Raji (cell line): ENCODE measurements around the gene CLASP1.

ENCODE experiments used
- POLR2A ChIP-seq: IDR thresholded peaks from 2 replicates; pipeline ENCODE4 v1.6.1; 2011; ENCODE audit warnings: low read depth, low read length, control low read depth; ENCODE audit not compliant: insufficient read depth

Gene CLASP1

DNA sequence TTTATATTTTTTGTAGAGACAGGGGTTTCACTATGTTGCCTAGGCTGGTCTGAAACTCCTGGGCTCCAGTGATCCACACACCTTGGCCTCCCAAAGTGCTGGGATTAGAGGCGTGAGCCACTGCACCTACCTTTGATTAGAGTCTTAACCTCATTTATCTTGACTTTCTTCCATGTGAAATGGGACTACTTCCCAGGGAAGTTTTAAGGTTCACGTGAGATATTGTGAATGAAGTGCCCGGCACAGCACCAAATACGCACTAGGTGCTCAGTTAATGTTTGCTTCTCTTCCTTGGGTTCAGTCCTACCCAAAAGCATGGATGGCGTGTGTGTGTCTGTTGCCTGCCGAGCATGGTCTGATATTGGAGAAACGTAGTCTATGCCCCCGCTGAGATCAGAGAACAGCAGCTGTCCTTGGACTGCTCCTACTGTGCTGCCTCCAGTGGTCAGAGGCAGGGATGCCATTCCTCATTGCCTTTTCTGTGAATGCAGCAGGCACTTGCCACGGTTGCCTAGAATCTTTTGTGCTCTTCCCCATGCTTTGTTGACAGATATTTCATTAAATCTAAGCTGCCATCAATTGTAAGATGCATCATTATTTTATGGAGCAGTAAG is 351.9 kb downstream of the CLASP1 start:
- TF ChIP-seq POLR2A: no peak

DNA sequence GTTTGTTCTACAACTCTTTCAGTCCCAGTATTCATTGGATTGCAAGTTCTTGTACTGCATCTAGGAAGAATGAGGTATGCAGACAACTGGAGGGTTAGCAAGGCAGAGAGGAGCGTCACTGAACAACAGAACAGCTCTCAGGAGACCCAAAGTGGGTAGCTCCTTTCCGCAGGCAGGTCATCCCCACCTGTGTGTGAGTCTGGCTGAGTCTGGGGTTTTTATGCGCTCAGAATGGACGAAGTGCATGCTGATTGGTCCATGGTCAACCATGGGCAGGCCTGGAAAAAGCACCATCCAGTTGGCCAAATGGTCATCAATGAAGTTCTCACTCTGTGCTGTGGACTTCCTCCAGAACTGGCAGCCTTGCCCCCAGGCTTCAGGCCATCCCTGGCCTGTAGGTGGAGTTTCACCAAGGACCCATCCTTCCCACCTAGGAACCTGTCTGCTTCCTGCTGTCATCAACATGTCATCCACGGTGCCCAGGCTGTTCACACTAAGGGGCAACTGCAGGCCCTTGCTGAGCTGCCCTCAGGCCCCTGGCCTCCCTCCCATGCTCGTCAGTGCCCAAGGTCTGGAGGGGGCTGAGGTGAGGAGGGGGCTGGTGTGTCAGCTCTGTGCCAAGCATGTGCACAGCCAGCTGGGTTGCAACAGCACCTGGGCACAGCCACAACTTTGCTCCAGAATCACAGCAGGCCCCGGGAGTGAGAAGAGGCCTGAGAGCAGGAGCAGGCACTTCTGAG is 353.2 kb downstream of the CLASP1 start:
- TF ChIP-seq POLR2A: no peak

DNA sequence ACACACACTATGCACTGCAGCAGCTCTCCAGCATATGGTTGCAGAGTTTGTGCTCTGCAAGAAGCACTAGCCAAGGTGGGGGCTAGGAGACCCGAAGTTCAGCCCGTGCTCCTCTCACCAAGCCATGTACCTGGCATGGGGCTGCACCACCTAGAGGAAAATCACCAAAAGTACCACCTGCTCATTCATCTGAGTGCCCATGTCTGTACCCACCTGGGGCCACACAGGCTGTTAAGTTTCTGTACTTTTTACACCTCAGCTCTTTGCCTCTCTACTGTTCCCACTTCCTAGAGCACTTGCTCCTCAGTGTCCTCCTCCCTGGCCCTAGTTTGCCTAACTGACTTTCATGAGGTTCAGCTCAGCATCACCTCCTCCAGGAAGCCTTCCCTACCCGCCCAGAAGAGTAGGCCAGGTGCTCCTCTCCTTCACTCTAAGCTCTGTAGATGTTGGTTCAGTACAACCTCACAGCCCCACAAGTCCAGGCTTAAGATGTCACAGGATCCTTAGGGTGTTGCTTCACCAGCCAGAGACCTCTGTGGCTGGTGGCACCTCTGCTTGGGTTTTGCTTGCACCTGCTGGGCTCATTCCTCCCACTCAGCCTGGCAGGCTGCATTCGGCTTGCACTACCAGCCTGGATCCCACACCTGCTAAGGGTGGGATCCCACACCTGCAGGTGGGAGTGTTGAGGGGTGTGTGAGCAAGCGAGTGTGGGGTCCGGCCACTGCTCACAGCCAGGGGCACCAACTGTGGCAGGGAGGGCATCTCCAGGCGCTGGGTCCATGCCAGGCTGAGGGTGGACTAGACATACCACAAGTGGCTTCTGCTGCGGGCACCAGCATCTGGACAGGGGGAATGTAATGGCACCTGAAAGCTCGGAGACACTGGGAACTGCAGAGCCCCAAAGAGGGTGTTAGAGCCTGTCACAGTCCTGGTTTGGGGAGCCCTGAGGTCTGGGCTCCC is 354.1 kb downstream of the CLASP1 start:
- no peak for TF ChIP-seq POLR2A

DNA sequence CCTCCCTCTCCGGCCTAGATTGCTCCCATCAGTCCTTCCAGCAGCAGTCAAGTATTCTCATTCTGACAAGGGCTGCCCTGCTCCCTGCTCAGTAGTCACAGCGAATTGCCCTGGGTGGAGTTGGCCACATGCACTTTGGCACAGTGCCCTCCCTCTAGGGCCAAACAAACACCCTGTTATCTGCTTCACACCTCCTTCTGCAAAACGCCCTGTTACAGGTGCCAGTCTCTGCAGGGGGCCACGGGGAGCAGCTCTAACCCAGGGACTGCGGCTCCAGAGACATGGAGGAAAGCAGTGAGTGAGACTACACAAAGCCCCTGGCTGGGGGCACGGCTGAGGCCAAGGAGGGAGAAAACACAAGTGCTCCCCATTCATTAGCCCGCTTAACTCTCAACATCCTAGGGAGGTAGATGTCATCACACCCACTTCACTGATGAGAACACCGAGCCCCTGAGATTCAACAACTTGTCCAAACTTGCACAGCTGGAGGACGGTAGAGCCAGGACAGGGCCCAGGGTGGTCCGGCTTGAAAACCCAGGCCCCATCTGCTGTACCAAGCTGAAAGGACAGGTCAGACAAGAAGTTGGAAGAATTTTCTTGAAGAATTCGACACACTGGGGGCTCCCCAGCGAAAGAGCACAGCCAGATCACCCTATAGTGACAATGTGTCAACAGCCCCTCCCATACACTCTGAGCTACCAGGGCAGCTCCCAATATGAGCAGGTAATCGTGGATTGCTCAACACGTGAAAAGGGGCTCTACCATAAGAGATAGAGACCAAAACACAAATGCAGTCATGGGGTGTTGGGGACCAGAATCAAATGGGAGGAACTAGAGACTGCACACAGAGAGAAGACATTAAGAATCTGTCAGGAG is 355.6 kb downstream of the CLASP1 start:
- TF ChIP-seq POLR2A: no peak

DNA sequence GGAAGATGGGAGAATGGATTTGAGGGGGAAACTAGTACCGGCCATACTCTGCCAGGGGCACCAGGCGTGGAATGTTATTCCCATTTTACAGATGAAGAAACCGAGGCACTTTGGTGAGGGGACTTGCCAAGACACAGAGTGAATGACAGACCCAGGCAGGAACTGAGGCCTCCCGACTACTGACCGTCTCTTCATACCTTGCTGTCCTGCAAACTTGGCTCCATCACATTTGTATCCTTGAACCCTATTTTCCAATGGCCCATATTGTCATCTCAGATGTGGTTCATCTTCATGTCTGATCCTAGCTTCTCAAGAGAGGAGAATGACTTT is 358.0 kb downstream of the CLASP1 start:
- no peak for TF ChIP-seq POLR2A

DNA sequence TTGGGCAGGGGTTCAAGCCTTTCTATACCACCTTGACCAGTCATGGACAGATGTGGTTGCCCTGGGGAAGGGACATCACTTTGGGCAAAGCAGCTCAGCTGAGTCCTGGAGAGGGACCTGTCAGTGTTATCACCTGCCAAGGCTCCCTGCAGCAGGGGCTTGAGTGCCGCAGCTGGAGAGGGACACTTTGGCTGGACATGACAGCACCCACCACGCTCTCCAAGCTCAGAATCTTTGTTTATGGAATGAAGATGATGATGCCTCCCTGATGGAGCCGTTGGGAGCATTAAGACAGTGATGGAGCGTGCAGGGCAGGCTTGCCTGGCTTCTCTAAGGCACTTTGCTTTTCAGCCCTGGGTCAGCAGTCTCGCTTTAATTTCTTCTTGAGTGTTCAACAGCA is 360.0 kb downstream of the CLASP1 start:
- TF ChIP-seq POLR2A: no peak

DNA sequence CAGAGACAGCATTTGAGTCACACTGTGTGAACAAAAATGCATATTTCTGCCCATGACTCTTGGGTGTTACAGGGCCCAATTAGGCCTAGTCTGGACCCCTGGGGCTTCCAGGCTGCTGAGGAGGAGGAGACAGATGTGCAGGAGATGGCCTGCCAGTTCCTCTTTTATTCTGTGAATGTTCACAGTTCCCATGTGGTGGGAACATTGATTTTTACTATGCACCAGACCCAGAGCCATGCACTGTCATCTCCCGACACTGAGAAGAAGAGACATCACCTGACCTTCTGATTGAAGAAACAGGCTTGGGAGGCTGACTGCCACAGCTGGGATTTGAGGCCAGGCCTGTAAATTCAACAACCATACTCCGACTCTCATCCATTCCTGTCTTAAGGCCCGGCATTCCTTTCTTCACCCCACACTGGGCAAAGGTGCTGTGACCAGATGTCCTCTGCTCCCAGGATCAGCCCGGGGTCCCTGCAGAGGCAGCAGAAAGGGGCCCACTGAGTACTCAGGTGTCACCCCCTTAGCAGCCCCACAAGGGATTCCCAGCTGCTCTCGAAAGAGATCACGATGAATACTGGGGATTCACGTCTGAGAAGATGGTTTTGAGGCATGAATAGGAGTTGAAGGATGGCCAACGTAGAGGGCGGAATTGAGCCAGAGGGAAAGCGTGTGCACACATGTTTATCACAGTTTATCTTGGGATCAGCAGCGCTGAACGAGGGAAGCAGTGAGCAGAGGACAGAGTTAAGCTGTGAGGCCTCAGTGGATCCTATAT is 360.6 kb downstream of the CLASP1 start:
- no peak for TF ChIP-seq POLR2A

DNA sequence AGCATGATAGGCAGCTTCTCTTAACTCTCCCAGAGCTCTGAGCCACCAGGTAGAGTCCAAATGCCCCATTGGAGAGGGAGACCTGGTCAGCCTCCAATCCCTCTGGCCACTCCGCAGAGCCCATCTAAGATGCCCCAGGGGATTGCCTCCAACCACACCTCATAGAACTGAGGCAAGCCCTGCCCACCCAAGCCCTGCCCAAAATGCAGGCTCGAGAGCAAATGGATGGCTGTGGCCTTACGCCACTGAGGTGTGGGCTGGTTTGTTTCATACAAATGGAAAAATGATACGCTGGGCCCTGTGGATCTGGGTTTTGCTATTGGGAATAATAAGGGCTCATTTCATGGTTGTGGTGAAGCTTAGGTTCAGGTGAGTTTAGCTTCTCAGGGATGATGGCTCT is 361.3 kb downstream of the CLASP1 start:
- TF ChIP-seq POLR2A: no peak
